OCI-LY7 (cell line): Measurements from ENCODE around the gene RPLP2. TPM values are rescaled to one million over a fixed set of nuclear protein-coding genes. Genes with fewer than 3 reads are reported as not detected.

ENCODE experiments used
- BruUV-seq: library from RNA; stranded (reverse); fragments of 400-500 nt; replicated peaks from 2 replicates; lab custom pipeline; 2021; lab: Mats Ljungman, UMichigan
- CTCF ChIA-PET: fragments of 300-600 bp; sonication (Branson Sonifier 250); formaldehyde crosslinking; loops from one replicate; lab custom pipeline; 2022; ENCODE audit warnings: antibody characterized with exemption; ENCODE audit not compliant: unreplicated experiment; lab: Charles Lee
- POLR2A ChIA-PET: fragments of 300-600 bp; sonication (Branson Sonifier 250); formaldehyde crosslinking; loops from one replicate; lab custom pipeline; 2022; ENCODE audit warnings: antibody characterized with exemption; lab: Charles Lee
- DNase-seq: peaks from one replicate; pipeline ENCODE4 v3.0.0-alpha.2; 2015; ENCODE audit warnings: low spot score
- H2AFZ ChIP-seq: fragments of 200-600 bp; sonication (generic), shearing (Covaris generic); 2 replicates; pipeline ENCODE4 v1.6.1; 2014; ENCODE audit warnings: mild to moderate bottlenecking, antibody characterized with exemption, low read length, moderate library complexity
- H3K27ac ChIP-seq: fragments of 200-600 bp; sonication (generic); 2 replicates; pipeline ENCODE4 v1.5.1; 2014; ENCODE audit warnings: mixed run types, low read depth, mild to moderate bottlenecking, moderate library complexity, low read length, inconsistent platforms; ENCODE audit not compliant: poor library complexity, severe bottlenecking
- H3K36me3 ChIP-seq: fragments of 200-600 bp; sonication (generic); 2 replicates; pipeline ENCODE4 v1.6.1; 2014; ENCODE audit warnings: mild to moderate bottlenecking, antibody characterized with exemption, low read length, moderate library complexity, mixed read lengths; ENCODE audit not compliant: insufficient read depth
- H3K4me1 ChIP-seq: fragments of 200-600 bp; sonication (generic); 2 replicates; pipeline ENCODE4 v1.5.1; 2014; ENCODE audit warnings: mild to moderate bottlenecking, low read length; ENCODE audit not compliant: insufficient read depth, poor library complexity, severe bottlenecking
- H3K4me2 ChIP-seq: fragments of 200-600 bp; sonication (generic); 2 replicates; pipeline ENCODE4 v1.6.1; 2014; ENCODE audit warnings: mild to moderate bottlenecking, low read length
- H3K4me3 ChIP-seq: fragments of 200-600 bp; sonication (generic); 2 replicates; pipeline ENCODE4 v1.5.1; 2014; ENCODE audit warnings: mild to moderate bottlenecking, low read depth, low read length; ENCODE audit not compliant: poor library complexity, severe bottlenecking
- H3K79me2 ChIP-seq: fragments of 200-600 bp; sonication (generic); 2 replicates; pipeline ENCODE4 v1.6.1; 2016; ENCODE audit warnings: low read depth, mild to moderate bottlenecking, low read length, moderate library complexity, mixed read lengths; ENCODE audit not compliant: insufficient read depth
- H3K9me2 ChIP-seq: fragments of 200-600 bp; sonication (generic); 2 replicates; pipeline ENCODE4 v1.6.1; 2016; ENCODE audit warnings: mild to moderate bottlenecking, low read length, mixed read lengths; ENCODE audit not compliant: insufficient read depth
- H3K9me3 ChIP-seq: fragments of 200-600 bp; sonication (generic); 2 replicates; pipeline ENCODE4 v1.6.1; 2014; ENCODE audit warnings: mild to moderate bottlenecking, mixed run types, low read length, mixed read lengths
- H4K20me1 ChIP-seq: fragments of 200-600 bp; sonication (generic); 2 replicates; pipeline ENCODE4 v1.6.1; 2014; ENCODE audit warnings: mild to moderate bottlenecking, antibody characterized with exemption, low read length, moderate library complexity, mixed read lengths; ENCODE audit not compliant: insufficient read depth
- EZH2phosphoT487 ChIP-seq: fragments of 200-600 bp; sonication (generic); IDR thresholded peaks from 2 replicates; pipeline ENCODE4 v1.6.1; 2018; ENCODE audit warnings: low read depth, borderline replicate concordance, mild to moderate bottlenecking, mixed run types, antibody characterized with exemption, low read length, moderate library complexity, mixed read lengths
- intact Hi-C: fragments of 100-400 bp; cut with micrococcal nuclease; formaldehyde crosslinking; loops from one replicate; pipeline ENCODE4 v1.10.0; 2022; ENCODE audit not compliant: unreplicated experiment
- total RNA-seq, 2 experiments: library from RNA; depleted of rRNA in 1 of 2; stranded (reverse); fragments of >200 nt in 1 of 2; shearing (Covaris generic) in 1 of 2; gene quantifications; 2 replicates each; pipeline ENCODE4 v1.2.3, GENCODE V29; 2014 to 2022
- TF ChIP-seq, protein P1 (sequence below): fragments of 200-600 bp; sonication (generic); conservative IDR thresholded peaks from 2 replicates; pipeline ENCODE4 v1.5.1; 2014; ENCODE audit warnings: mild to moderate bottlenecking, antibody characterized with exemption, low read length, moderate library complexity, mixed read lengths

RPLP2 gene
- total RNA-seq, 2 experiments from 2014 or later: 1,564 to 3,147 TPM

DNA sequence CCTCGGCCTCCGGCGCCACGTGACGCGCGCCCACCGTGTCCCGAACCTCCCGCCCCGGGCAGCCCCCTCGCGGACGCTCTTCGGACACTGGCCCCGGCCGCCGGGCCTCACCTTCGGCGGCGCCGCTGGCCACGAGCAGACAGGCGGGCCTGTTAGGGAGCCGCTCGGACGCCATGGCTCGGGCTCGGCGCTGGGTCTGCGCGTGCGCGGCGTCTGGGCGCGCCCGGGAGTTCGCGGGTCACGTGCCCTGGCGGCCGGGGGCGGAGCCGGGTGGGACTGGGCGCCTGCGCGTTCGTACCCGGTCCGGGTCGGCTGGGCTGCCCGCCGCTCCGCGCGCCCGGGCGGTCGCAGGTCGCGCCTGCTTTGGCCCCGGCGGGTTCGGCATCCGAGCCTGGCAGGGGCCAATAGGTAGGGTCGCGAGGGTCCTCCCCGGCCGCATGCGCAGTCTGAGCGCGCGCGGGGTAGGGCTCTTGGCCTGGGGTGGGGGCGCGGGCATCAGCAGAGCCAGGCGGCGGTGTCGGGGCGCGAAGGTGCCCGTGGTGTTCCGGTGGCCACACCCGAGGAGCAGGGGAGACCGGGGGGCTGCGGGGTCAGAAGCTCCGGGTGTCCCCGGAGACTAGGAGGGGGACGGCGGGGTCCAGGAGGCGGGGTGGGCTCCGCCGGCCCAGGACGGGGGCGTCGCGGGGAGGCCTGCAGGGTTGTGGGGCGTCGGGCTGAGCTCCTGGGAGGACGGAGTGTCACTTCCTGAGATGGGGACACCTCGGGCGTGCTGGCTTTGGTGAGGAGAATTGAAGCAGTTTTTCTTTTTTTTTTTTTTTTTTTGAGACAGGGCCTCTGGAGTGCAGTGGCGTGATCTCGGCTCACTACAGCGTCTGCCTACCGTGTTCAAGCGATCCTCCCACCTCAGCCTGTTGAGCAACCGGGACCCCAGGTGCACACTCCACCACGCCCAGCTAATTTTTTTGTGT is 32.2 kb upstream of the RPLP2 start, which contains the start of gene GATD1:
GATD1 (minus strand) TSS at position 200 of the 968 bp plus-strand sequence; CDS start at position 175, 25 bp downstream.
- H3K4me1 ChIP-seq: peaks cover 22% of the 10 kb centered on the region
- TF ChIP-seq, protein P1, sequence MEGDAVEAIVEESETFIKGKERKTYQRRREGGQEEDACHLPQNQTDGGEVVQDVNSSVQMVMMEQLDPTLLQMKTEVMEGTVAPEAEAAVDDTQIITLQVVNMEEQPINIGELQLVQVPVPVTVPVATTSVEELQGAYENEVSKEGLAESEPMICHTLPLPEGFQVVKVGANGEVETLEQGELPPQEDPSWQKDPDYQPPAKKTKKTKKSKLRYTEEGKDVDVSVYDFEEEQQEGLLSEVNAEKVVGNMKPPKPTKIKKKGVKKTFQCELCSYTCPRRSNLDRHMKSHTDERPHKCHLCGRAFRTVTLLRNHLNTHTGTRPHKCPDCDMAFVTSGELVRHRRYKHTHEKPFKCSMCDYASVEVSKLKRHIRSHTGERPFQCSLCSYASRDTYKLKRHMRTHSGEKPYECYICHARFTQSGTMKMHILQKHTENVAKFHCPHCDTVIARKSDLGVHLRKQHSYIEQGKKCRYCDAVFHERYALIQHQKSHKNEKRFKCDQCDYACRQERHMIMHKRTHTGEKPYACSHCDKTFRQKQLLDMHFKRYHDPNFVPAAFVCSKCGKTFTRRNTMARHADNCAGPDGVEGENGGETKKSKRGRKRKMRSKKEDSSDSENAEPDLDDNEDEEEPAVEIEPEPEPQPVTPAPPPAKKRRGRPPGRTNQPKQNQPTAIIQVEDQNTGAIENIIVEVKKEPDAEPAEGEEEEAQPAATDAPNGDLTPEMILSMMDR: no peak
- no peak for TF ChIP-seq EZH2phosphoT487
- peak within 1 kb of the TSS; percentile 71; the same call in 1 of the 2 replicates for H2AFZ ChIP-seq
- BruUV-seq: no TSS peak
- H3K9me2 ChIP-seq: no peaks in the 10 kb centered on the region
- peak within 1 kb of the TSS; percentile 95 for H3K4me3 ChIP-seq
- H3K4me2 ChIP-seq: peak within 1 kb of the TSS; percentile 90
- intact Hi-C loops: loop anchor here (2.0 kb wide), 1 partner anchor 19 kb away; no protein-coding TSS in a partner anchor
- peak; percentile 93 for DNase-seq
- no peaks in the 10 kb centered on the region for H4K20me1 ChIP-seq
- ChIA-PET CTCF (no interaction called here), POLR2A (interaction anchor here (0.6 to 2.2 kb wide), 5 partner anchors 13 to 148 kb away, joined by 3 to 9 read pairs (median 5); partner anchors contain the start of genes CEND1, DEAF1 and TALDO1)
- peak within 1 kb of the TSS; percentile 57 for H3K27ac ChIP-seq
- H3K36me3 ChIP-seq: peaks cover 24% of the 10 kb centered on the region; the same call in 1 of the 2 replicates
- no peaks in the 10 kb centered on the region for H3K9me3 ChIP-seq
- H3K79me2 ChIP-seq: peaks cover 32% of the 10 kb centered on the region

DNA sequence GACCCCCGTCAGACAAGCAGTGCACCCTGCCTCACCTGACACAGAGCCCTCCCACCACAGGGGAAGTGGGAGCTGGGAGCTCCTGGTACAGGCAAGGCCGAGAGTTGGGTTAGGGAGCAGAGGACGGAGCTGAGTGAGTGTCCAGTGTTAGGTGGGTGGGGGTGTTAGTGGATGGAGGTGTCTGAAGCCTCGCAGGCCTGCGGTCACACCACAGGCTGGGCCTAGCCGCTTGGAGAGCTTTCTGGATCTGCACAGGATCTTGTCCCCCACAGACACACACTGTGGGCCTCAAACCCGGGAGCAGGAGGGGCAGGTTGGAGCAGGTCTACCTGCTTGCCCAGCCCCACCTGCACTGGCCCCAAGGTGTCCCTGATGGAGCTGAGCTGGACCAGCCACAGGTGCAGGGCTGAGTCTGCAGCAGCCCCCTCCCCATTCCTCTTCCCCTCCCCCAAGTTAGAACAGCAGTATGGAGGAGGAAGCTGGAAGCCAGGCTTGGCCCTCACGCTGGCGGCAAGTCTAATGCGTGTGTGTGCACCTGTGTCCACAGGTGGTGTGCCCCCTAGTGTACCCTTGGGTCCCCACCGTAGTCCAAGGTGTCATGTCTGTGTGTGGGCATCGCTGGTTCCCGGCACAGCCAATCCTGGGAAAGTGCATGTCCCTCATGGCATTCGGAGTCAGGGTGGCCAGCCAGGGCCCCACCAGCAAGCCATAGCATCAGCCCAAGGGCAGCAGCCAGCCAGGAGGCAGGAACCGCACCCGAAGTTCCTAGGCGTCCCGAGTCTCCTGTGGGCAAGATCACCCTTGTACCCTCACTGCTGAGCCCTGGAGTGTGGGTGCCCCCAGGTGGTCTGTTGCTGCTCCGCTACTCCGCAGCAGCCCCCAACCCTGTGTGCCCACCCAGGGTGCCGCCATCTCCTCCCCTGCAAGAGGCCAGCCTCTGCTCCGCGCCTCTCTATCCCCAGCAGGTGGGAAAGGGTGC is 30.5 kb upstream of the RPLP2 start:
- TF ChIP-seq EZH2phosphoT487: no peak
- TF ChIP-seq, protein P1: peak; percentile 30; the same call in 1 of the 2 replicates
- Histone ChIP-seq H3K9me3 (no peaks in the 10 kb centered on the region), H2AFZ (no peak overlapping the region), H3K4me1 (peaks cover 22% of the 10 kb centered on the region), H4K20me1 (no peaks in the 10 kb centered on the region), H3K27ac (no peak overlapping the region), H3K4me2 (peak overlapping the region; percentile 81; the same call in 1 of the 2 replicates), H3K9me2 (no peaks in the 10 kb centered on the region), H3K4me3 (no peak overlapping the region), H3K79me2 (peaks cover 26% of the 10 kb centered on the region), H3K36me3 (peaks cover 7% of the 10 kb centered on the region; the same call in 1 of the 2 replicates)
- CTCF ChIA-PET: no interaction called here
- intact Hi-C loops: no loop called here
- no peak for DNase-seq
- POLR2A ChIA-PET: interaction anchor here (0.6 to 1.0 kb wide), 2 partner anchors 31 to 167 kb away, joined by 3 read pairs; no protein-coding TSS in a partner anchor
- BruUV-seq: TSS peak; percentile 26
